KBM-7 (cell line): Measurements from ENCODE around the gene MAP3K10.
"Not testable (repeated sequence)": the region's sequence is repeated elsewhere in the genome, so short reads cannot be mapped to it uniquely, and the experiment has no call there.

Experiments
- DNase-seq: peaks from one replicate; pipeline ENCODE4 v3.0.0-alpha.2; 2015
- in situ Hi-C: fragments of 300-500 bp; cut with MboI; formaldehyde crosslinking; loops from 2 replicates; pipeline ENCODE4 v1.14.3; 2020; ENCODE audit warnings: low sequenced_read_pairs, low pct_unique_long_range_greater_than_20kb, mixed read lengths

Gene MAP3K10

GRCh38 chr19:40213882-40214570 is 22.8 kb downstream of the MAP3K10 start:
- no peak for DNase-seq
- in situ Hi-C loops: no loop called here

GRCh38 chr19:40214936-40215335 is 23.7 kb downstream of the MAP3K10 start:
- no peak for DNase-seq
- in situ Hi-C loops: no loop called here

- DNase-seq: no peak
These were observed 25.0 kb downstream of the MAP3K10 start for GRCh38 chr19:40216013-40216776.

GRCh38 chr19:40216777-40217026 is 25.5 kb downstream of the MAP3K10 start:
- DNase-seq: no peak
- in situ Hi-C loops: no loop called here

More at GRCh38 chr19:40216013-40216776, 25.0 kb downstream of the MAP3K10 start:
- in situ Hi-C loops: no loop called here

- peak; percentile 27 for DNase-seq
- in situ Hi-C loops: no loop called here
These were observed 26.0 kb downstream of the MAP3K10 start for GRCh38 chr19:40217027-40217810.

- DNase-seq: peak; percentile 19
- in situ Hi-C loops: no loop called here
These were observed 27.0 kb downstream of the MAP3K10 start, which contains the start of gene TTC9B for GRCh38 chr19:40217934-40218890. TTC9B (minus strand) TSS chr19:40218384; CDS start chr19:40218381, 3 bp downstream.

GRCh38 chr19:40219029-40219428 is 27.8 kb downstream of the MAP3K10 start:
- DNase-seq, in situ Hi-C loops: not testable (repeated sequence)

- DNase-seq: peak; percentile 15
- in situ Hi-C loops: no loop called here
These were observed 28.6 kb downstream of the MAP3K10 start for GRCh38 chr19:40219721-40220276.

GRCh38 chr19:40220674-40221073 is 29.4 kb downstream of the MAP3K10 start:
- no peak for DNase-seq
- in situ Hi-C loops: no loop called here

GRCh38 chr19:40221858-40222619 is 30.8 kb downstream of the MAP3K10 start:
- in situ Hi-C loops: no loop called here
- DNase-seq: peak; percentile 90

- peak; percentile 13 for DNase-seq
- in situ Hi-C loops: no loop called here
These were observed 32.1 kb downstream of the MAP3K10 start for GRCh38 chr19:40223135-40223822.

- in situ Hi-C loops: no loop called here
These were observed 33.3 kb downstream of the MAP3K10 start for GRCh38 chr19:40224342-40225150.

GRCh38 chr19:40225440-40226305 is 34.4 kb downstream of the MAP3K10 start:
- DNase-seq: no peak
- in situ Hi-C loops: no loop called here

More at GRCh38 chr19:40224342-40225150, 33.3 kb downstream of the MAP3K10 start:
- DNase-seq: no peak

GRCh38 chr19:40228346-40228745 is 37.1 kb downstream of the MAP3K10 start:
- DNase-seq: no peak
- in situ Hi-C loops: no loop called here

GRCh38 chr19:40228863-40229262 is 37.6 kb downstream of the MAP3K10 start:
- no peak for DNase-seq
- in situ Hi-C loops: no loop called here

- DNase-seq: peak; percentile 11
- in situ Hi-C loops: no loop called here
These were observed 38.3 kb downstream of the MAP3K10 start for GRCh38 chr19:40229484-40229883.
